Measurements from ENCODE around the gene RUSF1. TPM values are rescaled to one million over a fixed set of nuclear protein-coding genes. Genes with fewer than 3 reads are reported as not detected.

The RUSF1 gene
- total and polyA plus RNA-seq, 8 donors = 21.4 to 171 (median 47.0) TPM

DNA sequence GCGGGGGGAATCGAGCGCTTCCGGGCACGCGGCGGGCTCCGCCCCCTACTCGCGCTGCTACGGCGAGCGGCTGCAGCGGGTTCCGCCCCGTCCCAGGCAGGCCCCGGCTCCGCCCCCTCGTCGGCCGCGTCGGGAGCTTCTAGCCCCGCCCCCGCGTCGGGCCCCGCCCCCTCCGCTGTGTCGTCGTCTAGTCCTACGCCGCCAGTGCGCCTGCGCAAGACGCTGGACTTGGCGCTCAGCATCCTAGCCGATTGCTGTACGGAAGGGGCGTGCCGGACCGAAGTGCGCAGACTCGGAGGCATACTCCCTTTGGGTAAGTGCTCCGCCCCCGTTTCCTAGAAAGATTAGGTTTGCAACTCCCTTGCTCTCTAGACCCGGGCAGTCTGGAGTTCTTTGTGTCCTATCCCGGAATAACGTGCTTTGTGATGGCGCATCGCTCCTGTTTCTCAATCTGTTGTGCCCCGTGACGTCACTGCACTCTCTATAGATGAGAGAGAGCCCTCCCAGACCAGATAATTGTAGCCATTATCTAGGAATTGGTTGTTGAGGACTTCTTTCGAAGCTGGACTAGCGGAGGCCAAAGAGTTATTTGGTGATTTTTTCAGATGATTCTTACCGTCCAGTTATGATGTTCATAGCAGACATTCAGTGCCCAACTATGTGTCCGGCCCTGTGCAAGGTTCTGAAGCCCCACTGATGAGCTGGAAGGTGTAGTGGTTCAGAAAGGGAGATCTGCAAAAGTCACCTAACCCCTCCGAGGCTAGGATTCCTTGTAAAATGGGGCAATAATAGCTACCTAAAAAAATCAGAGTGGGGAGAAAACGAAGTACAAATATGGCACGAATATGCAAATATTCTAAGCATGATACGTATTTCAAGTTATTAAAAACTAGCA is 48.3 kb downstream of the RUSF1 start:
- 2 to 6% (median 3%) methylated on average over 22 to 61 of the region's 61 CpGs for WGBS, 5 donors
- peak; percentile 100 for DNase-seq
- Histone ChIP-seq H3K36me3 (peaks cover 28 to 36% (median 33%) of the 10 kb centered on the region in 4 donors), H3K4me3 (peak overlapping the region; percentile 68 to 89 (median 84)), H3K27me3 (no peaks in the 10 kb centered on the region), H3K27ac (peak overlapping the region; percentile 99 to 100 (median 100)), H3K4me1 (peaks cover 38 to 54% (median 45%) of the 10 kb centered on the region in 4 donors), H3K9me3 (no peaks in the 10 kb centered on the region)
- intact Hi-C loops (cut with DNase I; ENCODE audit: low total_unique reads) = loop anchor here (10.0 kb wide), 1 partner anchor 275 kb away; the partner anchor contains the start of gene FUS
- TF ChIP-seq POLR2A (IDR thresholded peaks at IDR 0.05) = no peak
- TF ChIP-seq POLR2AphosphoS5 (IDR thresholded peaks at IDR 0.05) = peak; percentile 35 to 90 (median 80)

DNA sequence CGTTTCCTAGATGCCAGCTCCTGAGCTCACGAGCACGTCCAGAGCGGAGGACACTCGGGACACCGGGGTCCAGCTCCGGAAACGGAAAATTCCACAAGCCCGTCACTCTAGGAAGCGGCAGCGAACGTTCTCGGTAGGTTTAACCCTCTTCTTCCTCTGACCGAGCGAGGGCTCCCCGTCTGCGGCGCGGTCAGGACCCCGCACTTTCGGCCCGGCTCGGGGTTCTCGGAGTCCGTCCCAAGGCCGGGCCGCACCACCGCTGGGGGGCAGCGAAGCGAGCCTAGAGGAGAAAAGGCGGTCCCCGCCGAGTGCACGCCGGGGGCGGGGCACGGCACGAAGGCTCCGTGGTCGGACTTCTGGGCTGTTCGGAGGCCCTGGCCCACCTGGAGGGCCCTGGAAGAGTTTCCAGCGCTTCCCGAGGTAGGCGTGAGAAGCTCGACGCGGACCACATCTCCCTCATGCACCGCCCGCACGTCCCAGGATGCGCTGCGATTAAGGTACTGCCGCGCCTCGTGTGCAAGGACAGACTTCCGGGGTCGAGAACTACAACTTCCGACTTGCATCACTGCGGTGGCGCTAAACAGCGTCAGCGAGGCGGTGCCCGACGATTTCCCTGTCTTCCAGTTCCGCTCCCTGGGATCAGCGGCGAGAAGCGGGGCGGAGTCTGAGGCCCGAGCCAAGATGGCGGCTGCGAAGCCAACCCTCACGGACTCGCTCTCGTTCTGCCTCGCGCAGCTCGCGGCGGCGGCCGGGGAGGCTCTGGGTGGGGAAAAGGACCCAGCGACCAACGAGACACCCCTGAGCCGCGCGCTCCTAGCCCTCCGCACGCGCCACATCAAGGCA is 49.1 kb downstream of the RUSF1 start, which contains the start of gene ARMC5:
Gene ARMC5, plus strand, starts transcription at position 658 of the 843 bp plus-strand sequence. Its CDS starts 24 bp downstream, at position 682.
- intact Hi-C loops (cut with DNase I; ENCODE audit: low total_unique reads) = loop anchor here (10.0 kb wide), 1 partner anchor 274 kb away; the partner anchor contains the start of gene FUS
- Histone ChIP-seq H3K9me3 (no peaks in the 10 kb centered on the region), H3K36me3 (peaks cover 20 to 27% (median 24%) of the 10 kb centered on the region in 4 donors), H3K4me3 (peak within 1 kb of the TSS; percentile 68 to 89 (median 84)), H3K27ac (peak within 1 kb of the TSS; percentile 99 to 100 (median 100)), H3K27me3 (no peaks in the 10 kb centered on the region), H3K4me1 (peaks cover 45 to 63% (median 53%) of the 10 kb centered on the region in 4 donors)
- WGBS, 5 donors = 0 to 3% (median 0%) methylated on average over 19 to 91 of the region's 91 CpGs
- peak; percentile 97 to 99 for DNase-seq
- TF ChIP-seq EP300 (IDR thresholded peaks at IDR 0.05) (no peak), POLR2A (IDR thresholded peaks at IDR 0.05) (no peak), POLR2AphosphoS5 (IDR thresholded peaks at IDR 0.05) (peak; percentile 81 to 92 (median 82))
- TF ChIP-seq, protein P1, sequence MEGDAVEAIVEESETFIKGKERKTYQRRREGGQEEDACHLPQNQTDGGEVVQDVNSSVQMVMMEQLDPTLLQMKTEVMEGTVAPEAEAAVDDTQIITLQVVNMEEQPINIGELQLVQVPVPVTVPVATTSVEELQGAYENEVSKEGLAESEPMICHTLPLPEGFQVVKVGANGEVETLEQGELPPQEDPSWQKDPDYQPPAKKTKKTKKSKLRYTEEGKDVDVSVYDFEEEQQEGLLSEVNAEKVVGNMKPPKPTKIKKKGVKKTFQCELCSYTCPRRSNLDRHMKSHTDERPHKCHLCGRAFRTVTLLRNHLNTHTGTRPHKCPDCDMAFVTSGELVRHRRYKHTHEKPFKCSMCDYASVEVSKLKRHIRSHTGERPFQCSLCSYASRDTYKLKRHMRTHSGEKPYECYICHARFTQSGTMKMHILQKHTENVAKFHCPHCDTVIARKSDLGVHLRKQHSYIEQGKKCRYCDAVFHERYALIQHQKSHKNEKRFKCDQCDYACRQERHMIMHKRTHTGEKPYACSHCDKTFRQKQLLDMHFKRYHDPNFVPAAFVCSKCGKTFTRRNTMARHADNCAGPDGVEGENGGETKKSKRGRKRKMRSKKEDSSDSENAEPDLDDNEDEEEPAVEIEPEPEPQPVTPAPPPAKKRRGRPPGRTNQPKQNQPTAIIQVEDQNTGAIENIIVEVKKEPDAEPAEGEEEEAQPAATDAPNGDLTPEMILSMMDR (IDR thresholded peaks at IDR 0.05) = peak in 5 of 7 experiments; percentile 21 to 75 (median 43)

DNA sequence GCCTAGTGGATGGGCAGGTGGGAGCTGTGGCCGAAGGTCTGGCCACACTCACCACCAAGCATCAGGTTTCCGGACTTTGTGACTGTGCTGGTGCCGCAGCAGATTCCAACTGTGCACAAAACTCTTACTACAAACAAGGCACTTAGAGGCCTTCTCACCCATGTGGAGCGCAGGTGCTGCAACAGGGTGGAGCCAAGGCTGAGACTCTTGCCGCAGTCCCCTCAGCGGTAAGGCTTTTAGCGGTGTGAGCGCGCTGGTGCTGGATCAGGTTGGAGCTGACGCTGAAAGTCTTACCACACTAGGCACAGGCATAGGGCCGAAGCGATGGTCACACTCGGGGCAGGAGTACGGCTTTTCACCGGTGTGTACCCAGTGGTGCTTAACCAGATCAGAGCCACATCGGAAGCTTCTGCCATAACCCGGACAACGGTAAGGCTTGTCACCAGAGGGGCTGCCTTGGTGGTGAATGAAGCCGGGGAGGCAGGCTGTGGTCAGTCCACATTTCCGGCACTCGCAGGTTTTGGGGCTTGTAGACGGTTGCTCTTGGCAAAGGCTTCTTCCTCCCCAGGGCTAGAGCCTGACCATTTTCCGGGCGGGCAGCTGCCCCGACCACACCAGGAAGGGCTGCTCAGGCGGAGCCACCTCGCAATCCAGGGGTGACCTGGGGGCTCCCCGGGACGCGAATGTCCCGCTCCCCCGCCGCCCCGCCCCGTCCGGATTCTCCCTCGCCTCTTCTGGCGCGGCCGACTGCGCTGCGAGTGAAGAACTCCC is 49.9 kb downstream of the RUSF1 start:
- no peaks in the 10 kb centered on the region for H3K27me3 ChIP-seq
- TF ChIP-seq, protein P1 (IDR thresholded peaks at IDR 0.05) = peak in 1 of 7 experiments; percentile 14
- TF ChIP-seq POLR2AphosphoS5 (IDR thresholded peaks at IDR 0.05) = no peak
- intact Hi-C loops (cut with DNase I; ENCODE audit: low total_unique reads) = loop anchor here (10.0 kb wide), 1 partner anchor 273 kb away; the partner anchor contains the start of gene FUS
- peaks cover 53 to 71% (median 61%) of the 10 kb centered on the region in 4 donors for H3K4me1 ChIP-seq
- peaks cover 16 to 19% (median 16%) of the 10 kb centered on the region in 4 donors for H3K36me3 ChIP-seq
- no peaks in the 10 kb centered on the region for H3K9me3 ChIP-seq
- 0 to 2% (median 1%) methylated on average over 5 to 42 of the region's 42 CpGs for WGBS, 5 donors
- DNase-seq = peak; percentile 57 to 84
- H3K4me3 ChIP-seq = peak overlapping the region; percentile 68 to 89 (median 84)
- H3K27ac ChIP-seq = peak overlapping the region; percentile 99 to 100 (median 100)

DNA sequence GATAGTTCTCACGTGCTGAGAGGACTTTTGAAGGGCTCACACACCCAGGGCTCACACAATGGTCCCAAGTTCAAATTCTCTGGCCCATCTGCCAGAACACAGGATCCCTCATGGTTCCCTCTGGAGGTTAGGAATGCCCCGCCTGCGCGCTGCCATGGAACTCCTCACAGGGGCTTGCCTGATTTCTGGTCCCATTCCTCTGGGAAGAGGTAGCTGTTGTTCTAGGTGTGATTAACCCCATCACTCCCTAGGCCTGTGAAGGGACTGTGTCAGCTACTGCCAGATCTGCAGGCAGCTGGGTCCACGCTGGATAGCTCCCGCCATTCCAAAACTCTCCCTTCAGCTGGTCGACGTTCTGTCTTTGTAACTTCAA is 51.2 kb downstream of the RUSF1 start:
- H3K9me3 ChIP-seq = no peaks in the 10 kb centered on the region
- peak overlapping the region in 2 of 5 donors; percentile 100 for H3K27ac ChIP-seq
- no peak for DNase-seq
- H3K4me3 ChIP-seq = peak overlapping the region in 2 of 4 donors; percentile 83 to 89
- H3K36me3 ChIP-seq = peaks cover 3 to 7% (median 4%) of the 10 kb centered on the region in 4 donors
- intact Hi-C loops (cut with DNase I; ENCODE audit: low total_unique reads) = loop anchor here (10.0 kb wide), 1 partner anchor 272 kb away; the partner anchor contains the start of gene FUS
- peaks cover 64 to 84% (median 72%) of the 10 kb centered on the region in 4 donors for H3K4me1 ChIP-seq
- H3K27me3 ChIP-seq = no peaks in the 10 kb centered on the region
- 77 to 85% (median 79%) methylated on average over 8 of the region's 8 CpGs for WGBS, 5 donors
- TF ChIP-seq EP300 (IDR thresholded peaks at IDR 0.05) = no peak
- TF ChIP-seq POLR2AphosphoS5 (IDR thresholded peaks at IDR 0.05) = no peak
- TF ChIP-seq, protein P1 (IDR thresholded peaks at IDR 0.05) = no peak
- TF ChIP-seq POLR2A (IDR thresholded peaks at IDR 0.05) = no peak
